Hematopoietic multipotent progenitor cell treated with erythropoietin and hydrocortisone succinate and interleukin-3 and kit ligand, for 4 days (in vitro differentiated cells): ENCODE measurements around the gene SUGP2.

Experiments used
- DNase-seq: peaks from one replicate; pipeline ENCODE4 v3.0.0-alpha.2; 2015

Gene SUGP2

GRCh38 chr19:18948976-18949356 is 84.4 kb downstream of the SUGP2 start:
- DNase-seq: no peak

- DNase-seq: no peak
Observed at GRCh38 chr19:18948075-18948975, 85.0 kb downstream of the SUGP2 start.

- DNase-seq: no peak
Observed at GRCh38 chr19:18946918-18947317, 86.4 kb downstream of the SUGP2 start.

DNA sequence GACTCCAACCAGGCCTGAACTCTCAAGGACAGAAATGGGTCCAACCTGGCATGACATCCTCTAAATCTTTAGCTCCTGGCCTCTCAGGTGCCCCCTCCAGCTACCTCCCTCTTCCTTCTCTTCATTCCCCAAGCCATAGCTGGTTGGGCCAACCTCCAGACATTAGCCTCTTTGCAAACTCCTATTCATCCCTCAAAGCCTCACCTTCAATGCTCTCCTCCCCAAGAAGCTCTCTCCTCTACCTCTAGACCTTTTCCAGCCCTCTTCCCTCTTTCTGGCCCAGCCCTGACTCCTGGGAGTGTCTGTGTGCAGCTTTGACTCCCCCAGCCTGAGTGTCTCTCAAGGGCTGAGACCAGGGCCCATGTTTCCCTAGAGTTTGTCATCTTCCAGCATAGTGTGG is 87.0 kb downstream of the SUGP2 start:
- DNase-seq: no peak

GRCh38 chr19:18945297-18945696 is 88.0 kb downstream of the SUGP2 start:
- DNase-seq: no peak

DNA sequence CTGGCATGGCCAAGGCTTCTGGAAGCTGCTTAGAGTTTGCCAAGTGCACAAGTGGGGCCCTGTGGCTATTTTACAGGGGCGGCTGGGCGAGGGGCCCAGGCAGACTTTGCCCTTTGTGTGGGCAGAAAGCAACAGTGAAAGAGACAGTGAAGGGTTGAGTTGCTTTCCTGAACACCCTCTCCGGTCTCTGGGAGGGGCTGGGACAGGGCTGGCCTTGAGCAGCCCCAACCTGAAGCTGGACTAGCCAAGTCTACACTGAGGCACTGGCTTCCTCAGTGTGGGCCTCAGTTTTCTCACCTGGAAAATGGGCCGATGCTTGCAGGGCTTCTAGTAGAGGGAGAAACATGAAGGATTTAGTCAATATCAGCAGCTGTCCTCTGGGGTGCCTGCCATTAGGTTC is 89.9 kb downstream of the SUGP2 start:
- DNase-seq: no peak

- no peak for DNase-seq
Observed at GRCh38 chr19:18942692-18943091, 90.6 kb downstream of the SUGP2 start.

- no peak for DNase-seq
Observed at GRCh38 chr19:18941628-18942354, 91.5 kb downstream of the SUGP2 start.
